ENCODE results near the gene PLOD3.

Gene PLOD3

GRCh38 chr7:101180130-101180755 is 37.1 kb downstream of the PLOD3 start, which contains the start of gene NAT16:
Gene NAT16 (minus strand): TSS chr7:101180293. CDS start chr7:101174807, 5,486 bp downstream.
- DNase-seq (ENCODE audit: low spot score) = no peak

GRCh38 chr7:101179713-101180112 is 37.7 kb downstream of the PLOD3 start:
- DNase-seq (ENCODE audit: low spot score) = no peak

DNA sequence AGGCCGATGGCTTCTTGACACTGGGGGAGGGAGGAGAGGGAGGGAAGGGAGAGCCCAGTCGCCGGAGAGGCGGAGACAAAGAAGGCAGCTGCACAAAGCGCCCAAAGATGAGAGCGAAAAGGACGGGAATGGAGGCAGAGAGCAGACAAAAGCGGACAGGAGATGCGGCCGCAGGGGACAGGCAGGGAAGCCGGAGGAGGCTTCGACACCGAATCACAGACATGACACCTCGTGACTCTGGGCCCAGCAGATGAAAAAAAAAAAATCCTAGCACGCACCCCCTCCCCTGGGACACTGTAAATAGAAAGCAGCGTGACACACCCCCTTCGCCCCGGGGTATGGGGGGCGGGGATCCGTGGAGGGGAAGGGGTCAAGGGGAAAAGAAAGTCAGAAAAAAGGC is 38.3 kb downstream of the PLOD3 start:
- DNase-seq (ENCODE audit: low spot score) = no peak

- DNase-seq (ENCODE audit: low spot score) = no peak
Observed at GRCh38 chr7:101177644-101178043, 39.7 kb downstream of the PLOD3 start.

- no peak for DNase-seq (ENCODE audit: low spot score)
Observed at GRCh38 chr7:101175664-101176063, 41.7 kb downstream of the PLOD3 start.

DNA sequence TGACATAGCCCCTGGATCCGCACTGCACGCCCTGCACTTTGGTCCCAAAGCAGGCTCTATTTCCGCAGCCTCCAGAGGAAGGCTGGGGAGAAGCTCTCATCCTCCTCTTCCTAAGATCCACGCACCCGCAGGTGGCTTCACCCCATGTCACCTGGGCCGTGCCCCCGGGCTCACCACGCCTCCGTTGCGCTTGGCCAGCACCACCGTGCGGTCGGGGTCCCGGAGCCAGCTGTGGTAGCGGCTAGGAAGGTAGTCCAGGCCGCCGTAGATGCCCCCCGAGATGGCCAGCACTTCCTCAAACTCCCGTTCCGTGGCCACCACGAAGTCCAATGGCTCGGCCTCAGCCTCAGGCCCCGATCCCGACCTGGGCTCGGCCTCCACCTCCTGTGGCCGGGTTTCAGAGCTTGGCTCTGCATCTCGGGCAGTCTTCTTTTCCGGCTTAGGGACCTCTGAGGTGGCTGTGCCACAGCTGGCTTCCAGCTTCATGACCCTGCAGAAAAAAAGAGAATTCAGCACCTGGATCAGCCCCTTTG is 43.0 kb downstream of the PLOD3 start:
- DNase-seq (ENCODE audit: low spot score) = no peak

GRCh38 chr7:101173752-101174244 is 43.6 kb downstream of the PLOD3 start:
- DNase-seq (ENCODE audit: low spot score) = no peak

DNA sequence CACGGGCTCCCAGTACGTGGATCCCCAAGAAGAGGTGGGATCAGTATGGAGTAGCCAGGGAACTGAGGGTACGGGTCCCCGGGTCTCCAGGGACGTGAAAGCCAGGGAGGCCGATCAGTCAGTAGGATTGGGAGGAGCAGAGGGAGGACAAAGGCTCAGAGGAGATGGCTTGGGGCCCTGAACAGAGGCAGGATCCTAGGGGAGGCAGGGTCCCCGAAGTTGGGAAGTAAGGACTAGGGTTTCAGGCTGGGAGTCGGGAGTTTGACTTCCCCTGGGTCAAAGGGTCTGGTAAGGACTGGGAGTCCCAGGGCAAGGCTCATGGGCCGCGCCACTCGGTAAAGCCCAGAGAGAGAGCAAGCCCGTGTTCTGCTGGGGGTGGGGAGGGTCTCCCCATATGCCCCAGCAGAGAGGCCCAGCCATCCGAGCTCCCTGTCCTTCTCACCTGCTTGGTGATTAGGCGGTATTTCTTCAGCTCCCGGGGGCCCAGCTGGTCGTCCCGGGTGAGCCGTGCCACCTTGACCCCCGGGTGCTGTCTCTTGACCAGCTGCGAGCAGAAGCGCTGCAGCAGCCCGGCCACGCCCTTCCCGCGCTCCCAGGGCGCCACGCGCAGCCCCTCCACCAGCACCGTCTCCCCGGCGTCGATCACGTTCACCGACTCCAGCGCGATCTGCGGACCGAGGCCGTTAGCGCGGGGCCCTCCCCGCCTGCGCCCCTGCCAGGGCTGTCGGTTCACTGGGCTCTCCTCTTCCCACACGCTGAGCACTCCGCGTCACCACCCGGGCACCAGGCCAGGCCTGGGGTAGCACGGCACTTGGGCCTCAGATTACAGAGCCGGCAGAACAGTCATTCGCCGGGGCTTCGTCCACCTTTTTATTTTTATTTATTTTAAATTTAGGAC is 44.3 kb downstream of the PLOD3 start:
- no peak for DNase-seq (ENCODE audit: low spot score)

DNA sequence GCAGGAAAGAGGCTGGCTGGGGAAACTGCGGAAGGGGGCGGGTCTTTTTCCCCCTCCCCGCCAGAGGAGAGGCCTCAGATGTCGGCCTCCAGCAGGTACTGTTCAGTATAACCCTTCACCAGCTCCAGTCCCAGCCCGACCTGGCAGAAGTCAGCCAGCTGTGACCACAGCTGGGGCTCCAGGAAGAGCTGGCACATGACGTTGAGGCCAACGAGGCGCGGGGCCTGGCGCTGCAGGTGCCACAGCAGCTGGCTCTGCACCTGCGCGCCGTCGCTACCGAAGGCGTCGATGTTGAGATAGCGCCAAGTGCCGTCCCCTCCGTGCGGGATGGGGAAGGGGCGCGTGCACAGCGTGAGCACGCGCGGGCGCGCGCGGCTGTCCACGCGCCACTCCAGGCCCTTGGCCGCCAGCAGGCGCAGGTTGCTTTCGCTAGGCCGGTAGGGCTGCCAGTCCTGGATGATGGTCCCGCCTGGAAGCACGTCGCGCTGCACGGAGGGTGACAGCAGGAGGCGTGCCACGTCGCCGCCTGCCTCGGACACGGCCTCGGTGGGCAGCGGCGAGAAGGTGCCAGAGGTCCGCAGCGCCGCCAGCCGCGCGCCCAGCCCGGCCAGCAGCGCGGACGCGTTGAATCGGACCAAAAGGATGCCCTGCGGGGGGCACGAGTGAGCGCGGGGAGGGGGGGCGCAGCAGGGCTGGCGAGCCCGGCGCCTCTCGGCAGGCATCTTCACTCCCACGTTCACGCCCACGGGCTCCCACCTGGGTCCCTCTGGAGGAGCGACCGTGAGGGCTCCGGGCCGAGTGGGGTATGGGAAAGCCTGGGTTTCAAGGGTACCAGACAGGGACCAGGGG is 45.2 kb downstream of the PLOD3 start:
- DNase-seq (ENCODE audit: low spot score) = no peak

DNA sequence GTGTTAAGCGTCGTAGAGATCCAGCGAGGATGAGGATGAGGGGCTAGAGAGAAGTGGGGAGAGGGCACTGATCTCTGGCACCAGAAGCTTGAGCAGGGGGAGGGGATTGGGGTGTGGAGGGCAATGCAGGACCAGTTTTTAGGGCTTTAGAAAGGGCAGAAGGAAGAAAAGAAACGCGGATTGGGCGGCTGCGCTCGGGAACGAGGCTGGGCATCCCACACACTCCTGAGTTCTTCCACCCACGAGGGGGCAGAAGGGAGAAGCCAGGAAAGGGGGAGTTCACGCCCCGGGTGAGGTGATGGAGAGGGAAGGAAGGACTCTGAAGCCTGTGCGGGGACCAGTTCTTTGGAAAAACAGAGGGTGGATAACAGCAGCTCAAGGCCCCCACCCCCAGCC is 45.9 kb downstream of the PLOD3 start:
- DNase-seq (ENCODE audit: low spot score) = no peak

DNA sequence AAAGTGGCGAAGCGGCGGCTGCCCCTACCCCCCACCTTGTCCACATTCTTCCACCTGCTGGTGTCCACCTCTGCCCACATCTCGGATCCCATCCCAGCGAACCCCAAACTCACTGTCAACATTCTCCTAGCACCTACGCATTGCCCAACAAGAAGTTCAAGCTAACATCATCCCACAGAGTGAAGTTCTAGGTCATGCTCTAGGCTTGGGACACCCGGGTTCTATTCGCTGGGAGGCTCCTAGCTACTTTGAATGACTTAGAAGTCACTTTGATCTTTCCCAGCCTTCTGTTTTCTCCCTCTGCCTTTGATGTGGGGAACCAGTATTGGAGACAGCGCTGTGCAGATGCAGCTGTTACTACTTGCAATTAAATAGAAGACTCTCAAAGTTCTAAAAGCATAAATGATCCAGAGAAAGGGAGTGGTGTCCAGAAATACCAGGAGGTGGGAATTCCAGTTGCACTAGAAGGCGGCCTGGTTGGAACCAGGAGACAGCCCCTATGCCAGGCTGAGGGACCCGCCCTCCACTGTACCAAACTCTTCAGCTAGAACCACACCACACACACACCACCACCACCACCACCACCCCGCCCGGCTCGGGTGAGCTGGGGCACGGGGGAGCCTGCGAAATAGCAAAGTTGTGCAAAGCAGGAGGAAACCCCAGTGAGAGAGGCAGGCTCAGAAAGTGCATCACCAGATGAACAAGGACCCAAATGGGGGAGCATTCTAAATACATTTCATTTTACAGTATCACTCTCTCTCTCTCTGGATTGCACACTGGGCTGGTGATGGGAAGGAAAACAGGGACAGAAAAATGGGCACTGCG is 46.6 kb downstream of the PLOD3 start:
- no peak for DNase-seq (ENCODE audit: low spot score)

DNA sequence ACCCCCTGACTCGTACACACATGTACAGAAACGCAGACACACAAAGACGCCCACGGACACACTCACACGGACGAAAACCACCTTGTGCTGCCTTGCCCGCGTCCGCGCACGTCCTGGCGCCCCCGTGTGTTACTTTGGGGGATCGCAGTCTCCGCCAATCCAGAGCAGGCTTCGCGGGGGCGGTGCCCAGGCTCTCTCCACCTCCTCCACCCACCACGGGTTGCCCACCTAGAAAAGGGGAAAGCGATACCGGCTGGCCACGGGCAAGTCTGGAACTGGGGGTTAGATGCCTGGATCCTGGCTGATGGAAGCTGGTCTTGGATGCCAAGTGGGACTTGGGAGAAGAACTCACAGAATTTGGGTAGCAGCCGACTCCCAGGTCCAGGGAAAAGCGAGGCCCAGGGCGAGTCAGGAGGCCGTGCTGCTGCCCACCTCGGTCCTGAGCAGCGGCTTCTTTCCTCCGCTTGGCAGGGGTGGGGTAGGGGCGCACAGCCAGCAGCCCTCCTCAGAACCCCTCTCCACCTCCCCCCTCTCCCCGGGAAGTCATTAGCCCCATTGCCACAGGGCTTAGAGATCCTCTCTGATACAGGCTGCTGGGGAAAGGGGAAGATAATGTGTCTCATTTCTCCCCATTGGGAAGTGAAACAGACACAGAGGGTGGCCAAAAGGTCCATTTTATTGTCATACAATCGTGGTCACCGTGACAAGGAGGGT is 47.4 kb downstream of the PLOD3 start:
- peak; percentile 64 for DNase-seq (ENCODE audit: low spot score)

- no peak for DNase-seq (ENCODE audit: low spot score)
Observed at GRCh38 chr7:101169110-101169837, 48.1 kb downstream of the PLOD3 start.

GRCh38 chr7:101168412-101169049 is 48.9 kb downstream of the PLOD3 start:
- no peak for DNase-seq (ENCODE audit: low spot score)

- no peak for DNase-seq (ENCODE audit: low spot score)
Observed at GRCh38 chr7:101167645-101168411, 49.6 kb downstream of the PLOD3 start.

GRCh38 chr7:101166909-101167644 is 50.3 kb downstream of the PLOD3 start:
- DNase-seq (ENCODE audit: low spot score) = no peak

DNA sequence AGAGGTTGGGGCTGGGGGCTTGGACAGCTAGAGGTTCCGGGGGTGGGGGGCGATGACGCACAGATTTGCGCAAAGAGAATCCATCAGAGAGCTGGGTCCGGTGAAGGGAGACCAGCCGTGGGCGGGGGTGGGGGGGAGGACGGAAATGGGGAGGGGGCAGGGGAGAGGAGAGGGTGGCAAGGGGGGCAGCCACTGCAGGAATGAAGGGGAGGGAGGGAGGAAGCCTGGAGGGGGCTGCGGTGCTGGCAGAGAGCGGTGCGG is 50.8 kb downstream of the PLOD3 start:
- DNase-seq (ENCODE audit: low spot score) = no peak
